DMS153 (cell line): ENCODE results near the gene PLXNB3.
"Not testable (repeated sequence)": the region's sequence is repeated elsewhere in the genome, so short reads cannot be mapped to it uniquely, and the experiment has no call there.

Experiments used
- DNase-seq: peaks from one replicate; lab custom pipeline; 2025; lab: John Stamatoyannopoulos, UW

Gene PLXNB3

GRCh38 chrX:153763989-153764755, at the start of gene PLXNB3:
Gene PLXNB3 (plus strand): TSS chrX:153764249. CDS start chrX:153765536, 1,287 bp downstream.
- peak; percentile 75 for DNase-seq

- no peak for DNase-seq
Observed at GRCh38 chrX:153714256-153714655, 49.8 kb upstream of the PLXNB3 start.

- no peak for DNase-seq
Observed at GRCh38 chrX:153717445-153717844, 46.6 kb upstream of the PLXNB3 start.

GRCh38 chrX:153719238-153719637, 44.8 kb upstream of the PLXNB3 start:
- no peak for DNase-seq

GRCh38 chrX:153719701-153720100, 44.3 kb upstream of the PLXNB3 start:
- DNase-seq = no peak

- DNase-seq = no peak
Observed at GRCh38 chrX:153722704-153723350, 41.2 kb upstream of the PLXNB3 start.

GRCh38 chrX:153723351-153724251, 40.4 kb upstream of the PLXNB3 start:
- peak; percentile 16 for DNase-seq

- DNase-seq = peak; percentile 81
Observed at GRCh38 chrX:153724252-153725038, 39.6 kb upstream of the PLXNB3 start, which contains the start of the genes ABCD1 and BCAP31. Gene ABCD1 (plus strand): TSS chrX:153724856. CDS start chrX:153725267, 411 bp downstream. Gene BCAP31 (minus strand): TSS chrX:153724387. CDS start chrX:153723244, 1,143 bp downstream.

GRCh38 chrX:153725039-153725831, 38.8 kb upstream of the PLXNB3 start:
- no peak for DNase-seq

- DNase-seq = no peak
Observed at GRCh38 chrX:153725832-153726285, 38.2 kb upstream of the PLXNB3 start.

- peak; percentile 36 for DNase-seq
Observed at GRCh38 chrX:153726286-153727122, 37.5 kb upstream of the PLXNB3 start.

GRCh38 chrX:153727123-153727931, 36.7 kb upstream of the PLXNB3 start:
- DNase-seq = peak; percentile 58

- no peak for DNase-seq
Observed at GRCh38 chrX:153728095-153728494, 36.0 kb upstream of the PLXNB3 start.

GRCh38 chrX:153728951-153729631, 35.0 kb upstream of the PLXNB3 start:
- no peak for DNase-seq

- not testable (repeated sequence) for DNase-seq
Observed at GRCh38 chrX:153730115-153730514, 33.9 kb upstream of the PLXNB3 start.

- no peak for DNase-seq
Observed at GRCh38 chrX:153731117-153731844, 32.8 kb upstream of the PLXNB3 start.

GRCh38 chrX:153731845-153732215, 32.2 kb upstream of the PLXNB3 start:
- no peak for DNase-seq
